Measurements from ENCODE around the gene PTPRU. TPM values are rescaled to one million over a fixed set of nuclear protein-coding genes. Genes with fewer than 3 reads are reported as not detected.

Gene PTPRU
- total RNA-seq, 2 donors from 2014 or later, result 24.1 to 40.2 TPM

- H3K9me3 ChIP-seq, result no peaks in the 10 kb centered on the region
- no peaks in the 10 kb centered on the region for H3K4me1 ChIP-seq
- DNase-seq (no peak), ATAC-seq (no peak)
- H3K4me3 ChIP-seq, result no peak overlapping the region
- no peak overlapping the region for H3K27ac ChIP-seq
- no peaks in the 10 kb centered on the region for H3K36me3 ChIP-seq (replicated peaks in 1 of 2; ENCODE audit: insufficient read depth in 1 of 2, low read depth in 2 of 2)
- no peak for TF ChIP-seq CTCF (IDR thresholded peaks at IDR 0.05)
- TF ChIP-seq POLR2A (IDR thresholded peaks at IDR 0.05), result no peak
- intact Hi-C loops (cut with DNase I), result no loop called here
- H3K27me3 ChIP-seq, result no peaks in the 10 kb centered on the region
- 79 to 81% methylated on average over 8 of the region's 8 CpGs for WGBS, 2 donors
Observed at GRCh38 chr1:29354511-29355098, 118.3 kb downstream of the PTPRU start.

- Histone ChIP-seq H3K36me3 (replicated peaks in 1 of 2; ENCODE audit: insufficient read depth in 1 of 2, low read depth in 2 of 2) (no peaks in the 10 kb centered on the region), H3K4me1 (no peaks in the 10 kb centered on the region), H3K9me3 (no peaks in the 10 kb centered on the region), H3K4me3 (no peak overlapping the region), H3K27ac (no peak overlapping the region), H3K27me3 (no peaks in the 10 kb centered on the region)
- ATAC-seq, result no peak
- intact Hi-C loops (cut with DNase I), result no loop called here
- WGBS, 2 donors, result 74 to 82% methylated on average over 5 to 6 of the region's 6 CpGs
- TF ChIP-seq POLR2A (IDR thresholded peaks at IDR 0.05) (no peak), CTCF (IDR thresholded peaks at IDR 0.05) (no peak)
- no peak for DNase-seq
Observed at GRCh38 chr1:29355375-29355774, 119.1 kb downstream of the PTPRU start.

GRCh38 chr1:29356663-29357062, 120.3 kb downstream of the PTPRU start:
- H3K9me3 ChIP-seq, result no peaks in the 10 kb centered on the region
- H3K4me3 ChIP-seq, result no peak overlapping the region
- WGBS, 2 donors, result 46 to 61% methylated on average over 12 to 13 of the region's 14 CpGs
- TF ChIP-seq POLR2A (IDR thresholded peaks at IDR 0.05), result no peak
- TF ChIP-seq CTCF (IDR thresholded peaks at IDR 0.05), result no peak
- no peaks in the 10 kb centered on the region for H3K4me1 ChIP-seq
- ATAC-seq (no peak), DNase-seq (no peak)
- H3K27ac ChIP-seq, result no peak overlapping the region
- intact Hi-C loops (cut with DNase I), result no loop called here
- no peaks in the 10 kb centered on the region for H3K36me3 ChIP-seq (replicated peaks in 1 of 2; ENCODE audit: insufficient read depth in 1 of 2, low read depth in 2 of 2)
- H3K27me3 ChIP-seq, result no peaks in the 10 kb centered on the region

GRCh38 chr1:29357452-29357851, 121.1 kb downstream of the PTPRU start:
- Histone ChIP-seq H3K4me3 (no peak overlapping the region), H3K27me3 (no peaks in the 10 kb centered on the region), H3K4me1 (no peaks in the 10 kb centered on the region), H3K27ac (no peak overlapping the region), H3K36me3 (replicated peaks in 1 of 2; ENCODE audit: insufficient read depth in 1 of 2, low read depth in 2 of 2) (no peaks in the 10 kb centered on the region), H3K9me3 (no peaks in the 10 kb centered on the region)
- 55 to 59% methylated on average over 7 of the region's 7 CpGs for WGBS, 2 donors
- DNase-seq, result no peak
- no peak for ATAC-seq
- intact Hi-C loops (cut with DNase I), result no loop called here
- TF ChIP-seq CTCF (IDR thresholded peaks at IDR 0.05) (no peak), POLR2A (IDR thresholded peaks at IDR 0.05) (no peak)

GRCh38 chr1:29358183-29358582, 121.9 kb downstream of the PTPRU start:
- DNase-seq (no peak), ATAC-seq (no peak)
- WGBS, 2 donors, result 77 to 92% methylated on average over 6 of the region's 6 CpGs
- no peak for TF ChIP-seq CTCF (IDR thresholded peaks at IDR 0.05)
- Histone ChIP-seq H3K4me3 (no peak overlapping the region), H3K27ac (no peak overlapping the region), H3K4me1 (no peaks in the 10 kb centered on the region), H3K36me3 (replicated peaks in 1 of 2; ENCODE audit: insufficient read depth in 1 of 2, low read depth in 2 of 2) (no peaks in the 10 kb centered on the region), H3K27me3 (no peaks in the 10 kb centered on the region), H3K9me3 (no peaks in the 10 kb centered on the region)
- intact Hi-C loops (cut with DNase I), result no loop called here
